Measurements from ENCODE around the gene POU2AF1.

- TF ChIP-seq, protein P1, sequence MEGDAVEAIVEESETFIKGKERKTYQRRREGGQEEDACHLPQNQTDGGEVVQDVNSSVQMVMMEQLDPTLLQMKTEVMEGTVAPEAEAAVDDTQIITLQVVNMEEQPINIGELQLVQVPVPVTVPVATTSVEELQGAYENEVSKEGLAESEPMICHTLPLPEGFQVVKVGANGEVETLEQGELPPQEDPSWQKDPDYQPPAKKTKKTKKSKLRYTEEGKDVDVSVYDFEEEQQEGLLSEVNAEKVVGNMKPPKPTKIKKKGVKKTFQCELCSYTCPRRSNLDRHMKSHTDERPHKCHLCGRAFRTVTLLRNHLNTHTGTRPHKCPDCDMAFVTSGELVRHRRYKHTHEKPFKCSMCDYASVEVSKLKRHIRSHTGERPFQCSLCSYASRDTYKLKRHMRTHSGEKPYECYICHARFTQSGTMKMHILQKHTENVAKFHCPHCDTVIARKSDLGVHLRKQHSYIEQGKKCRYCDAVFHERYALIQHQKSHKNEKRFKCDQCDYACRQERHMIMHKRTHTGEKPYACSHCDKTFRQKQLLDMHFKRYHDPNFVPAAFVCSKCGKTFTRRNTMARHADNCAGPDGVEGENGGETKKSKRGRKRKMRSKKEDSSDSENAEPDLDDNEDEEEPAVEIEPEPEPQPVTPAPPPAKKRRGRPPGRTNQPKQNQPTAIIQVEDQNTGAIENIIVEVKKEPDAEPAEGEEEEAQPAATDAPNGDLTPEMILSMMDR (conservative IDR thresholded peaks at IDR 0.05 in 1 of 2, IDR thresholded peaks at IDR 0.05 in 1 of 2; ENCODE audit: extremely low read depth in 1 of 2, insufficient read depth in 1 of 2, low read depth in 1 of 2, low read length in 2 of 2) = no peak
- no peak for TF ChIP-seq EZH2 (IDR thresholded peaks at IDR 0.05; ENCODE audit: borderline replicate concordance, low read length)
These were observed 72.8 kb downstream of the POU2AF1 start for GRCh38 chr11:111306321-111306720.
